Measurements from ENCODE around the gene BCAS3.

DNA sequence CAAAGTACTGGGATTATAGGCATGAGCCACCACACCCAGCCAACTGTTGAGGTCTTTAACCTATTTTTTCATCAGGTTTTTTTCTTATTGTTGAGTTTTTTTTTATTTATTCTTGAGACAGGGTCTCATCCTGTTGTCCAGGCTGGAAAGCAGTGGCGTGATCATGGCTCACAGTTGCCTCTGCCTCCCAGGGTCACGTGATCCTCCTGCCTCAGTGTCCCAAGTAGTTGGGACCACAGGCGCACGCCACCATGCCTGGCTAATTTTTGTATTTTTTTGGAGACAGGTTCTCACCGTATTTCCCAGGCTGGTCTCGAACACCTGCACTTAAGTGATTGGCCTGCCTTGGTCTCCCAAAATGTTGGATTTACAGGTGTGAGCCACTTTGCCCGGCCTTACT is 95.9 kb downstream of the BCAS3 start:
- TF ChIP-seq CTCF (IDR thresholded peaks at IDR 0.05; ENCODE audit: insufficient read depth, low read depth, low read length) (no peak), EZH2 (IDR thresholded peaks at IDR 0.05; ENCODE audit: insufficient read depth, low read length) (no peak)
